ENCODE results near the gene NCAPD3. TPM values are rescaled to one million over a fixed set of nuclear protein-coding genes. Genes with fewer than 3 reads are reported as not detected.
A peak's percentile ranks its signal among the peaks of the same experiment; 100 is the strongest.

NCAPD3 gene
- total RNA-seq, 1 donor from 2014 or later: 17.0 TPM

GRCh38 chr11:134153147-134153905 lies 70.4 kb downstream of the NCAPD3 start:
- H3K4me1 Mint-ChIP-seq (ENCODE audit: low read depth): peaks cover 9% of the 10 kb centered on the region
- H3K9me3 Mint-ChIP-seq (ENCODE audit: low read depth): no peaks in the 10 kb centered on the region
- TF ChIP-seq, protein P1, sequence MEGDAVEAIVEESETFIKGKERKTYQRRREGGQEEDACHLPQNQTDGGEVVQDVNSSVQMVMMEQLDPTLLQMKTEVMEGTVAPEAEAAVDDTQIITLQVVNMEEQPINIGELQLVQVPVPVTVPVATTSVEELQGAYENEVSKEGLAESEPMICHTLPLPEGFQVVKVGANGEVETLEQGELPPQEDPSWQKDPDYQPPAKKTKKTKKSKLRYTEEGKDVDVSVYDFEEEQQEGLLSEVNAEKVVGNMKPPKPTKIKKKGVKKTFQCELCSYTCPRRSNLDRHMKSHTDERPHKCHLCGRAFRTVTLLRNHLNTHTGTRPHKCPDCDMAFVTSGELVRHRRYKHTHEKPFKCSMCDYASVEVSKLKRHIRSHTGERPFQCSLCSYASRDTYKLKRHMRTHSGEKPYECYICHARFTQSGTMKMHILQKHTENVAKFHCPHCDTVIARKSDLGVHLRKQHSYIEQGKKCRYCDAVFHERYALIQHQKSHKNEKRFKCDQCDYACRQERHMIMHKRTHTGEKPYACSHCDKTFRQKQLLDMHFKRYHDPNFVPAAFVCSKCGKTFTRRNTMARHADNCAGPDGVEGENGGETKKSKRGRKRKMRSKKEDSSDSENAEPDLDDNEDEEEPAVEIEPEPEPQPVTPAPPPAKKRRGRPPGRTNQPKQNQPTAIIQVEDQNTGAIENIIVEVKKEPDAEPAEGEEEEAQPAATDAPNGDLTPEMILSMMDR (IDR thresholded peaks at IDR 0.05): no peak
- no peak for DNase-seq (ENCODE audit: low spot score)
- peak overlapping the region; percentile 70 for H3K27ac Mint-ChIP-seq (ENCODE audit: unreplicated experiment)
- no peaks in the 10 kb centered on the region for H3K27me3 Mint-ChIP-seq (ENCODE audit: low read depth)
- H3K4me3 Mint-ChIP-seq (ENCODE audit: unreplicated experiment): no peak overlapping the region
- H3K36me3 Mint-ChIP-seq (ENCODE audit: low read depth): peaks cover 34% of the 10 kb centered on the region

GRCh38 chr11:134152696-134153095 lies 71.1 kb downstream of the NCAPD3 start:
- peaks cover 15% of the 10 kb centered on the region for H3K4me1 Mint-ChIP-seq (ENCODE audit: low read depth)
- TF ChIP-seq, protein P1 (IDR thresholded peaks at IDR 0.05): no peak
- no peak for DNase-seq (ENCODE audit: low spot score)
- H3K36me3 Mint-ChIP-seq (ENCODE audit: low read depth): peaks cover 34% of the 10 kb centered on the region
- H3K27ac Mint-ChIP-seq (ENCODE audit: unreplicated experiment): no peak overlapping the region
- no peak overlapping the region for H3K4me3 Mint-ChIP-seq (ENCODE audit: unreplicated experiment)
- no peaks in the 10 kb centered on the region for H3K27me3 Mint-ChIP-seq (ENCODE audit: low read depth)
- no peaks in the 10 kb centered on the region for H3K9me3 Mint-ChIP-seq (ENCODE audit: low read depth)

DNA sequence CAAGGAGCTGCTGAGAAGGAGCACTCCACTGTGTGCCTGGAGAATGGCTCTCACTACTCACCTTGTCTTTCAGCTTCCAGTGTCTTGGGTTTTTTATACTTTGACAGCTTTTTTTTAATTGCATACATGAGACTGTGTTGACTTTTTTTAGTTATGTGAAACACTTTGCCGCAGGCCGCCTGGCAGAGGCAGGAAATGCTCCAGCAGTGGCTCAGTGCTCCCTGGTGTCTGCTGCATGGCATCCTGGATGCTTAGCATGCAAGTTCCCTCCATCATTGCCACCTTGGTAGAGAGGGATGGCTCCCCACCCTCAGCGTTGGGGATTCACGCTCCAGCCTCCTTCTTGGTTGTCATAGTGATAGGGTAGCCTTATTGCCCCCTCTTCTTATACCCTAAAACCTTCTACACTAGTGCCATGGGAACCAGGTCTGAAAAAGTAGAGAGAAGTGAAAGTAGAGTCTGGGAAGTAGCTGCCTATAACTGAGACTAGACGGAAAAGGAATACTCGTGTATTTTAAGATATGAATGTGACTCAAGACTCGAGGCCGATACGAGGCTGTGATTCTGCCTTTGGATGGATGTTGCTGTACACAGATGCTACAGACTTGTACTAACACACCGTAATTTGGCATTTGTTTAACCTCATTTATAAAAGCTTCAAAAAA lies 72.6 kb downstream of the NCAPD3 start:
- peaks cover 18% of the 10 kb centered on the region for H3K4me1 Mint-ChIP-seq (ENCODE audit: low read depth)
- H3K36me3 Mint-ChIP-seq (ENCODE audit: low read depth): peaks cover 34% of the 10 kb centered on the region
- H3K4me3 Mint-ChIP-seq (ENCODE audit: unreplicated experiment): no peak overlapping the region
- DNase-seq (ENCODE audit: low spot score): no peak
- TF ChIP-seq, protein P1 (IDR thresholded peaks at IDR 0.05): no peak
- H3K27ac Mint-ChIP-seq (ENCODE audit: unreplicated experiment): no peak overlapping the region
- no peaks in the 10 kb centered on the region for H3K27me3 Mint-ChIP-seq (ENCODE audit: low read depth)
- no peaks in the 10 kb centered on the region for H3K9me3 Mint-ChIP-seq (ENCODE audit: low read depth)

DNA sequence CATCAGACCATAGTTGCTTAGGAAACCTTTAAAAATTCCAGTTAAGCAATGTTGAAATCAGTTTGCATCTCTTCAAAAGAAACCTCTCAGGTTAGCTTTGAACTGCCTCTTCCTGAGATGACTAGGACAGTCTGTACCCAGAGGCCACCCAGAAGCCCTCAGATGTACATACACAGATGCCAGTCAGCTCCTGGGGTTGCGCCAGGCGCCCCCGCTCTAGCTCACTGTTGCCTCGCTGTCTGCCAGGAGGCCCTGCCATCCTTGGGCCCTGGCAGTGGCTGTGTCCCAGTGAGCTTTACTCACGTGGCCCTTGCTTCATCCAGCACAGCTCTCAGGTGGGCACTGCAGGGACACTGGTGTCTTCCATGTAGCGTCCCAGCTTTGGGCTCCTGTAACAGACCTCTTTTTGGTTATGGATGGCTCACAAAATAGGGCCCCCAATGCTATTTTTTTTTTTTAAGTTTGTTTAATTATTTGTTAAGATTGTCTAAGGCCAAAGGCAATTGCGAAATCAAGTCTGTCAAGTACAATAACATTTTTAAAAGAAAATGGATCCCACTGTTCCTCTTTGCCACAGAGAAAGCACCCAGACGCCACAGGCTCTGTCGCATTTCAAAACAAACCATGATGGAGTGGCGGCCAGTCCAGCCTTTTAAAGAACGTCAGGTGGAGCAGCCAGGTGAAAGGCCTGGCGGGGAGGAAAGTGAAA lies 73.4 kb downstream of the NCAPD3 start:
- DNase-seq (ENCODE audit: low spot score): no peak
- TF ChIP-seq, protein P1 (IDR thresholded peaks at IDR 0.05): no peak
- H3K27ac Mint-ChIP-seq (ENCODE audit: unreplicated experiment): no peak overlapping the region
- no peaks in the 10 kb centered on the region for H3K9me3 Mint-ChIP-seq (ENCODE audit: low read depth)
- H3K4me3 Mint-ChIP-seq (ENCODE audit: unreplicated experiment): no peak overlapping the region
- H3K27me3 Mint-ChIP-seq (ENCODE audit: low read depth): no peaks in the 10 kb centered on the region
- H3K36me3 Mint-ChIP-seq (ENCODE audit: low read depth): peaks cover 31% of the 10 kb centered on the region
- H3K4me1 Mint-ChIP-seq (ENCODE audit: low read depth): peaks cover 18% of the 10 kb centered on the region

GRCh38 chr11:134149371-134149770 lies 74.4 kb downstream of the NCAPD3 start:
- TF ChIP-seq, protein P1 (IDR thresholded peaks at IDR 0.05): no peak
- Mint-ChIP-seq H3K27me3 (ENCODE audit: low read depth) (no peaks in the 10 kb centered on the region), H3K27ac (ENCODE audit: unreplicated experiment) (no peak overlapping the region), H3K4me1 (ENCODE audit: low read depth) (peaks cover 18% of the 10 kb centered on the region), H3K9me3 (ENCODE audit: low read depth) (no peaks in the 10 kb centered on the region), H3K36me3 (ENCODE audit: low read depth) (peaks cover 30% of the 10 kb centered on the region), H3K4me3 (ENCODE audit: unreplicated experiment) (no peak overlapping the region)
- DNase-seq (ENCODE audit: low spot score): no peak
